GM12878 (cell line): ENCODE data around the gene LIPT1. TPM values are rescaled to one million over a fixed set of nuclear protein-coding genes. Genes with fewer than 3 reads are reported as not detected.
A peak's percentile ranks its signal among the peaks of the same experiment; 100 is the strongest.

Experiments
- ATAC-seq: fragments of 200-7000 bp; cut with Tn5 transposase; 3 replicates; pipeline ENCODE4 v1.9.1; 2020; ENCODE audit warnings: mild to moderate bottlenecking, moderate library complexity
- BruUV-seq: library from RNA; stranded (reverse); fragments of 400-500 nt; replicated peaks from 2 replicates; lab custom pipeline; 2021; lab: Mats Ljungman, UMichigan
- CTCF ChIA-PET: fragments of 300-600 bp; sonication (Branson Sonifier 250); formaldehyde crosslinking; extraction: SDS; loops from one replicate; lab custom pipeline; 2021; ENCODE audit warnings: inconsistent platforms; lab: Yijun Ruan, JAX
- POLR2A ChIA-PET: fragments of 350-600 bp; formaldehyde crosslinking; extraction: SDS; loops from one replicate; lab custom pipeline; 2021; ENCODE audit warnings: inconsistent platforms; lab: Charles Lee
- RAD21 ChIA-PET: fragments of 300-600 bp; sonication (Branson Sonifier 250); formaldehyde crosslinking; loops from one replicate; lab custom pipeline; 2023; ENCODE audit warnings: antibody characterized with exemption; ENCODE audit not compliant: unreplicated experiment; lab: Charles Lee
- SMC1A ChIA-PET: fragments of 300-600 bp; sonication (Branson Sonifier 250); formaldehyde crosslinking; loops from one replicate; lab custom pipeline; 2023; ENCODE audit not compliant: unreplicated experiment, uncharacterized antibody; lab: Charles Lee
- DNase-seq: peaks from one replicate; pipeline ENCODE4 v3.0.0-alpha.2; 2011; ENCODE audit warnings: low read depth, low spot score
- FAIRE-seq: peaks from 3 replicates; lab custom pipeline; 2011; peaks lifted over from hg19 to GRCh38; lab: Jason Lieb, UNC
- H2AFZ ChIP-seq: 2 replicates; pipeline ENCODE4 v1.6.0; 2011; ENCODE audit warnings: low read depth, low read length, control low read depth; ENCODE audit not compliant: control insufficient read depth
- H3K27ac ChIP-seq: 2 replicates; pipeline ENCODE4 v1.5.1; 2011; ENCODE audit warnings: control low read depth; ENCODE audit not compliant: control insufficient read depth, insufficient read depth
- H3K27me3 ChIP-seq, 2 experiments: replicated peaks in 1 of 2; 2 replicates each; pipeline versions ENCODE4 v1.6.0 to v1.6.1; 2011; ENCODE audit warnings: low read length in 1 of 2; ENCODE audit not compliant: control insufficient read depth in 2 of 2, insufficient read depth in 2 of 2
- H3K36me3 ChIP-seq, 2 experiments: 2 replicates each; pipeline ENCODE4 v1.5.1; 2011; ENCODE audit warnings: low read length in 1 of 2; ENCODE audit not compliant: control insufficient read depth in 2 of 2, insufficient read depth in 2 of 2
- H3K4me1 ChIP-seq: 2 replicates; pipeline ENCODE4 v1.6.1; 2011; ENCODE audit warnings: mild to moderate bottlenecking, low read length, moderate library complexity, mixed read lengths; ENCODE audit not compliant: control insufficient read depth, insufficient read depth
- H3K4me2 ChIP-seq: 2 replicates; pipeline ENCODE4 v1.6.0; 2011; ENCODE audit warnings: control low read depth; ENCODE audit not compliant: control insufficient read depth, insufficient read depth
- H3K4me3 ChIP-seq: fragments of 200-600 bp; sonication (generic); 2 replicates; pipeline ENCODE4 v1.5.1; 2016
- H3K79me2 ChIP-seq: 2 replicates; pipeline ENCODE4 v1.6.0; 2011; ENCODE audit warnings: low read length; ENCODE audit not compliant: control insufficient read depth, insufficient read depth
- H3K9ac ChIP-seq: 2 replicates; pipeline ENCODE4 v1.8.0; 2011; ENCODE audit warnings: low read length, control low read depth, mixed read lengths; ENCODE audit not compliant: control insufficient read depth, insufficient read depth
- H3K9me3 ChIP-seq: replicated peaks from 3 replicates; pipeline ENCODE4 v1.5.1; 2011; ENCODE audit warnings: mild to moderate bottlenecking, low read length; ENCODE audit not compliant: control insufficient read depth, insufficient read depth
- H4K20me1 ChIP-seq: 2 replicates; pipeline ENCODE4 v1.6.0; 2011; ENCODE audit not compliant: control insufficient read depth, insufficient read depth
- WGBS: methylation state at CpG from one replicate; pipeline ENCODE4 v1.1.6; 2016; ENCODE audit warnings: low lambda C conversion rate; ENCODE audit not compliant: insufficient replicate concordance, insufficient coverage; ENCODE audit errors: missing lambda C conversion rate; 5-methylcytosine and 5-hydroxymethylcytosine counted together
- in situ Hi-C: fragments of 300-500 bp; cut with MboI; formaldehyde crosslinking; loops from 9 replicates; pipeline ENCODE4 v1.14.3; 2018; ENCODE audit warnings: mixed read lengths
- intact Hi-C: fragments of 100-400 bp; cut with micrococcal nuclease; formaldehyde crosslinking; loops from one replicate; pipeline ENCODE4 v1.14.2; 2022; ENCODE audit not compliant: unreplicated experiment
- polyA plus RNA-seq, 11 experiments: library from polyadenylated mRNA; depleted of rRNA in 4 of 11; unstranded in 6 of 11; stranded (reverse) in 5 of 11; fragments of >200 nt; fragmentation: Nextera tagmentation in 4 of 11; fragmentation: Illumina TruSeq in 1 of 11; extraction: Ambion mirVana in 4 of 11; extraction: Trizol in 1 of 11; gene quantifications; 1 replicate in 1 of 11; 2 replicates in 10 of 11; pipeline versions ENCODE4 v1.2.1 to v1.2.3, GENCODE V29; 2011 to 2016; ENCODE audit warnings: inconsistent platforms in 2 of 11, missing spikeins in 2 of 11, low read depth in 1 of 11
- total RNA-seq, 4 experiments: library from RNA; depleted of rRNA in 3 of 4; stranded (reverse); fragments of >200 nt in 3 of 4; fragmentation: Illumina TruSeq in 1 of 4; extraction: Trizol in 1 of 4; gene quantifications; 2 replicates each; pipeline versions ENCODE4 v1.2.1 to v1.2.3, GENCODE V29; 2013 to 2021
- TF ChIP-seq, protein P1 (sequence below): fragments of 450-650 bp; IDR thresholded peaks from 2 replicates; pipeline ENCODE4 v1.6.1; 2016; ENCODE audit warnings: mild to moderate bottlenecking
- TF ChIP-seq, protein P2 (sequence below): IDR thresholded peaks from 2 replicates; pipeline ENCODE4 v1.6.1; 2011; ENCODE audit warnings: borderline replicate concordance, low read depth, mild to moderate bottlenecking, moderate library complexity, low read length; ENCODE audit not compliant: insufficient read depth, poor library complexity, severe bottlenecking

LIPT1 gene
- total and polyA plus RNA-seq, 10 of the 15 experiments (the other 5 are each of a cell fraction or from before 2014, with no cell fraction given): 8.0 to 15.5 (median 10.9) TPM

DNA sequence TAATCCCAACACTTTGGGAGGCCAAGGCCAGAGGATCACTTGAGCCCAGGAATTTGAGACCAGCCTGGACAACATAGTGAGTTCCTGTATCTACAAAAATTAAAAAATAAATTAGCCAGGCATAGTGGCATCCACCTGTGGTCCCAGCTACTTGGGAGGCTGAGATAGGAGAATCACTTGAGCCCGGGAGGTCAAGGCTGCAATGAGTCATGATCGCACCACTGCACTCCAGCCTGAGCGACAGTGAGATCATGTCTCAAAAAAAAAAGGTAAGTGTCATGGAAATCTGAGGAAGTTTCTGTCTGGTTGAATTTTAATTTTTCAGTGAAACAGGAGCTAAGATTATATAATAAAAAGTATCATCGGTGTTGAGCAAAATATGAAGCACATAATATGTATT is 15.8 kb upstream of the LIPT1 start:
- H3K9me3 ChIP-seq: no peaks in the 10 kb centered on the region
- BruUV-seq: no TSS peak
- DNase-seq (no peak), FAIRE-seq (no peak), ATAC-seq (no peak)
- no peak overlapping the region for H3K9ac ChIP-seq
- in situ Hi-C loops (no loop called here), intact Hi-C loops (no loop called here)
- ChIA-PET POLR2A (no interaction called here), SMC1A (interaction anchor here (0.6 to 1.5 kb wide), 4 partner anchors 16 to 61 kb away, joined by 3 read pairs; no protein-coding TSS in a partner anchor), CTCF (no interaction called here), RAD21 (no interaction called here)
- no peak overlapping the region for H3K27ac ChIP-seq
- H3K79me2 ChIP-seq: no peaks in the 10 kb centered on the region
- TF ChIP-seq, protein P1, sequence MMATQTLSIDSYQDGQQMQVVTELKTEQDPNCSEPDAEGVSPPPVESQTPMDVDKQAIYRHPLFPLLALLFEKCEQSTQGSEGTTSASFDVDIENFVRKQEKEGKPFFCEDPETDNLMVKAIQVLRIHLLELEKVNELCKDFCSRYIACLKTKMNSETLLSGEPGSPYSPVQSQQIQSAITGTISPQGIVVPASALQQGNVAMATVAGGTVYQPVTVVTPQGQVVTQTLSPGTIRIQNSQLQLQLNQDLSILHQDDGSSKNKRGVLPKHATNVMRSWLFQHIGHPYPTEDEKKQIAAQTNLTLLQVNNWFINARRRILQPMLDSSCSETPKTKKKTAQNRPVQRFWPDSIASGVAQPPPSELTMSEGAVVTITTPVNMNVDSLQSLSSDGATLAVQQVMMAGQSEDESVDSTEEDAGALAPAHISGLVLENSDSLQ: no peak
- TF ChIP-seq, protein P2, sequence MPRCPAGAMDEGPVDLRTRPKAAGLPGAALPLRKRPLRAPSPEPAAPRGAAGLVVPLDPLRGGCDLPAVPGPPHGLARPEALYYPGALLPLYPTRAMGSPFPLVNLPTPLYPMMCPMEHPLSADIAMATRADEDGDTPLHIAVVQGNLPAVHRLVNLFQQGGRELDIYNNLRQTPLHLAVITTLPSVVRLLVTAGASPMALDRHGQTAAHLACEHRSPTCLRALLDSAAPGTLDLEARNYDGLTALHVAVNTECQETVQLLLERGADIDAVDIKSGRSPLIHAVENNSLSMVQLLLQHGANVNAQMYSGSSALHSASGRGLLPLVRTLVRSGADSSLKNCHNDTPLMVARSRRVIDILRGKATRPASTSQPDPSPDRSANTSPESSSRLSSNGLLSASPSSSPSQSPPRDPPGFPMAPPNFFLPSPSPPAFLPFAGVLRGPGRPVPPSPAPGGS: peak; percentile 67
- no peak overlapping the region for H2AFZ ChIP-seq
- H3K36me3 ChIP-seq: no peaks in the 10 kb centered on the region
- WGBS: 99% methylated on average over 4 of the region's 4 CpGs
- H3K4me3 ChIP-seq: no peak overlapping the region
- H3K4me2 ChIP-seq: no peak overlapping the region
- H4K20me1 ChIP-seq: no peaks in the 10 kb centered on the region
- peaks cover 10% of the 10 kb centered on the region for H3K4me1 ChIP-seq
- no peaks in the 10 kb centered on the region for H3K27me3 ChIP-seq
